Testis (tissue), 3 donors: ENCODE measurements around the gene PPP4R1. TPM values are rescaled to one million over a fixed set of nuclear protein-coding genes. Genes with fewer than 3 reads are reported as not detected.

ENCODE experiments used
- DNase-seq: peaks from one replicate; pipeline ENCODE4 v3.0.0-alpha.2; 2019
- H3K27ac ChIP-seq, 2 donors: fragments of 200-600 bp; sonication (generic); one replicate each; pipeline ENCODE4 v1.5.1; 2019
- H3K27me3 ChIP-seq: fragments of 200-600 bp; sonication (generic); one replicate; pipeline ENCODE4 v1.5.1; 2019
- H3K36me3 ChIP-seq: fragments of 200-600 bp; sonication (generic); one replicate; pipeline ENCODE4 v1.5.1; 2017; ENCODE audit warnings: low read depth; ENCODE audit errors: missing control alignments
- H3K4me1 ChIP-seq: fragments of 200-600 bp; sonication (generic); one replicate; pipeline ENCODE4 v1.5.1; 2019
- H3K4me3 ChIP-seq, 2 donors: fragments of 200-600 bp; sonication (generic); one replicate each; pipeline ENCODE4 v1.5.1; 2017 to 2019
- H3K9me3 ChIP-seq: fragments of 200-600 bp; sonication (generic); one replicate; pipeline ENCODE4 v1.5.1; 2017
- CTCF ChIP-seq, 3 experiments: fragments of 450-650 bp in 2 of 3; fragments of 200-600 bp in 1 of 3; sonication (generic) in 1 of 3; IDR thresholded peaks; one replicate each; pipeline ENCODE4 v1.5.1; 2016 to 2019; ENCODE audit warnings: antibody characterized with exemption in 3 of 3, mild to moderate bottlenecking in 2 of 3, moderate library complexity in 1 of 3
- POLR2A ChIP-seq: fragments of 450-650 bp; IDR thresholded peaks from one replicate; pipeline ENCODE4 v1.6.1; 2017; ENCODE audit warnings: antibody characterized with exemption, mild to moderate bottlenecking, moderate library complexity
- WGBS, 2 donors: methylation state at CpG; one replicate each; pipeline ENCODE4 v1.1.5; 2018; 5-methylcytosine and 5-hydroxymethylcytosine counted together
- intact Hi-C: fragments of 100-400 bp; cut with DNase I; formaldehyde crosslinking; loops from one replicate; pipeline ENCODE4 v1.15.1; 2023; ENCODE audit warnings: low total_unique reads
- polyA plus RNA-seq: library from polyadenylated mRNA; stranded (reverse); fragments of 350-450 nt; fragmentation: Illumina TruSeq; extraction: RNeasy Lipid Tissue Mini Kit (QIAGEN cat#74804); gene quantifications from one replicate; pipeline ENCODE4 v1.2.3, GENCODE V29; 2014; ENCODE audit warnings: low read depth, low replicate concordance; ENCODE audit not compliant: insufficient read depth
- total RNA-seq, 2 donors: library from RNA; depleted of rRNA; stranded (reverse); fragments of >200 nt; gene quantifications; one replicate each; pipeline ENCODE4 v1.2.3, GENCODE V29; 2016

PPP4R1 gene
- total and polyA plus RNA-seq, 3 donors from 2014 or later: 91.8 to 136 (median 128) TPM

GRCh38 chr18:9537677-9538076, 76.7 kb downstream of the PPP4R1 start:
- DNase-seq: no peak
- H3K27me3 ChIP-seq: no peaks in the 10 kb centered on the region
- no peaks in the 10 kb centered on the region for H3K36me3 ChIP-seq
- 33 to 34% methylated on average over 3 to 6 of the region's 6 CpGs for WGBS, 2 donors
- TF ChIP-seq CTCF (IDR thresholded peaks at IDR 0.05) (no peak), POLR2A (no peak)
- H3K4me1 ChIP-seq: peaks cover 6% of the 10 kb centered on the region
- H3K4me3 ChIP-seq: no peak overlapping the region
- no peak overlapping the region for H3K27ac ChIP-seq
- no peaks in the 10 kb centered on the region for H3K9me3 ChIP-seq
- intact Hi-C loops: no loop called here

GRCh38 chr18:9536354-9537152, 77.8 kb downstream of the PPP4R1 start:
- H3K27me3 ChIP-seq: no peaks in the 10 kb centered on the region
- peak overlapping the region in 1 of 2 donors; percentile 66 for H3K27ac ChIP-seq
- no peak overlapping the region for H3K4me3 ChIP-seq
- no peaks in the 10 kb centered on the region for H3K9me3 ChIP-seq
- WGBS, 2 donors: 88 to 90% methylated on average over 16 to 24 of the region's 24 CpGs
- intact Hi-C loops: no loop called here
- H3K4me1 ChIP-seq: peaks cover 6% of the 10 kb centered on the region
- no peak for DNase-seq
- H3K36me3 ChIP-seq: no peaks in the 10 kb centered on the region
- TF ChIP-seq POLR2A: no peak
- TF ChIP-seq CTCF (IDR thresholded peaks at IDR 0.05): no peak

DNA sequence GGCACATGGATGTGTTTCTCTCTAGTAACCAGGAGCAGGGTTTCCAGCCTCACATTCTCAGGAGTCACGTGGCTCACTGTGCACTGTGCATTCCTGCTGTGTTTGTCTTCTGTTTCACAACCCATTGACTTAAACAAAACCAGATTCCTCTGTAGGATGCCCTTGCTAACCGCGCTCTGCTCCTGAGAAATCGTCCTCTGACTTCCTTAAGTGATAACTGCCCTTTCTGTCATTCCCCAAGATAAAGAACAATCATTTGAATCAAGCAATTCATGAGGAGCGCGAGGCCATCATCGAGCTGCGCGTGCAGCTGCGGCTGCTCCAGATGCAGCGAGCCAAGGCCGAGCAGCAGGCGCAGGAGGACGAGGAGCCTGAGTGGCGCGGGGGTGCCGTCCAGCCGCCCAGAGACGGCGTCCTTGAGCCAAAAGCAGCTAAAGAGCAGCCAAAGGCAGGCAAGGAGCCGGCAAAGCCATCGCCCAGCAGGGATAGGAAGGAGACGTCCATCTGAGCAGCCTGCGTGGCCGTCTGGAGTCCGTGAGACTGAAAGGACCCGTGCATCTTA, 78.8 kb downstream of the PPP4R1 start:
- H3K27me3 ChIP-seq: no peaks in the 10 kb centered on the region
- WGBS, 2 donors: 43 to 49% methylated on average over 16 to 27 of the region's 27 CpGs
- H3K27ac ChIP-seq: peak overlapping the region in 1 of 2 donors; percentile 66
- TF ChIP-seq POLR2A (no peak), CTCF (IDR thresholded peaks at IDR 0.05) (no peak)
- DNase-seq: peak; percentile 78
- H3K36me3 ChIP-seq: no peaks in the 10 kb centered on the region
- intact Hi-C loops: no loop called here
- H3K9me3 ChIP-seq: no peaks in the 10 kb centered on the region
- H3K4me3 ChIP-seq: no peak overlapping the region
- peaks cover 6% of the 10 kb centered on the region for H3K4me1 ChIP-seq

- TF ChIP-seq POLR2A: no peak
- TF ChIP-seq CTCF (IDR thresholded peaks at IDR 0.05): no peak
- H3K27ac ChIP-seq: no peak overlapping the region
- H3K27me3 ChIP-seq: no peaks in the 10 kb centered on the region
- no peak overlapping the region for H3K4me3 ChIP-seq
- no peak for DNase-seq
- intact Hi-C loops: no loop called here
- peaks cover 6% of the 10 kb centered on the region for H3K4me1 ChIP-seq
- no peaks in the 10 kb centered on the region for H3K9me3 ChIP-seq
- H3K36me3 ChIP-seq: no peaks in the 10 kb centered on the region
- WGBS, 2 donors: 88 to 93% methylated on average over 11 of the region's 11 CpGs
Measured at GRCh38 chr18:9534844-9535243, 79.5 kb downstream of the PPP4R1 start.
